Kidney (tissue), 14 donors: ENCODE results near the gene NTSR1. TPM values are rescaled to one million over a fixed set of nuclear protein-coding genes. Genes with fewer than 3 reads are reported as not detected.

Experiments used
- DNase-seq, 5 donors: peaks; one replicate each; pipeline ENCODE4 v3.0.0-alpha.2; 2013 to 2020
- FAIRE-seq: peaks from 2 replicates; lab custom pipeline; 2012; peaks lifted over from hg19 to GRCh38; lab: Jason Lieb, UNC
- H3K27ac ChIP-seq, 2 donors: one replicate each; pipeline ENCODE4 v1.7.0; 2013; ENCODE audit warnings: low read depth in 2 of 2, low read length in 2 of 2, inconsistent platforms in 1 of 2
- H3K27me3 ChIP-seq: one replicate; pipeline ENCODE4 v1.7.1; 2013; ENCODE audit warnings: low read length, inconsistent platforms; ENCODE audit not compliant: control insufficient read depth, insufficient read depth
- H3K36me3 ChIP-seq, 3 donors: one replicate each; pipeline versions ENCODE4 v1.7.0 to v1.7.1; 2013; ENCODE audit warnings: low read length in 3 of 3, control low read depth in 1 of 3, inconsistent platforms in 1 of 3; ENCODE audit not compliant: insufficient read depth in 3 of 3, control insufficient read depth in 2 of 3
- H3K4me1 ChIP-seq, 3 donors: one replicate each; pipeline versions ENCODE4 v1.7.0 to v1.7.1; 2013; ENCODE audit warnings: low read length in 3 of 3, inconsistent platforms in 1 of 3, low read depth in 1 of 3; ENCODE audit not compliant: control insufficient read depth in 2 of 3, insufficient read depth in 2 of 3
- H3K4me3 ChIP-seq, 3 donors: one replicate each; pipeline versions ENCODE4 v1.7.0 to v1.8.1; 2013; ENCODE audit warnings: low read length in 3 of 3, control low read depth in 1 of 3, inconsistent platforms in 1 of 3
- H3K9ac ChIP-seq, 3 donors: one replicate each; pipeline versions ENCODE4 v1.7.0 to v1.7.1; 2013; ENCODE audit warnings: low read length in 3 of 3, control low read depth in 1 of 3, inconsistent platforms in 1 of 3
- H3K9me3 ChIP-seq, 3 donors: one replicate each; pipeline versions ENCODE4 v1.7.0 to v1.7.1; 2013; ENCODE audit warnings: low read length in 3 of 3, control low read depth in 1 of 3, inconsistent platforms in 1 of 3; ENCODE audit not compliant: control insufficient read depth in 2 of 3, insufficient read depth in 1 of 3
- CTCF ChIP-seq: IDR thresholded peaks from 3 replicates; pipeline ENCODE4 v1.5.1; 2012; ENCODE audit warnings: mild to moderate bottlenecking, moderate library complexity, borderline replicate concordance; ENCODE audit not compliant: insufficient read depth; ENCODE audit errors: extremely low read depth
- intact Hi-C: fragments of 100-400 bp; cut with DNase I; formaldehyde crosslinking; loops from one replicate; pipeline ENCODE4 v1.11.1; 2022
- polyA plus RNA-seq: library from polyadenylated mRNA; stranded (reverse); fragments of 350-450 nt; fragmentation: Illumina TruSeq; extraction: RNeasy Lipid Tissue Mini Kit (QIAGEN cat#74804); gene quantifications from one replicate; pipeline ENCODE4 v1.2.3, GENCODE V29; 2014; ENCODE audit warnings: low read depth, low replicate concordance; ENCODE audit not compliant: insufficient read depth
- total RNA-seq: library from RNA; stranded (reverse); fragmentation: NEBNext Ultra II Directional; extraction: Animal tissue kit (Norgen Biotek cat#: 25700); gene quantifications from one replicate; pipeline ENCODE4 v1.2.1, GENCODE V29; 2021
- donor health status: control.
- donor health status: control.
- donor health status: control.
- donor health status: control.
- donor health status: control.
- donor health status: DM: yes; HTN: yes; CAD: no.
- donor health status: Normal renal cell carcinoma (clear cell type).

The NTSR1 gene
- total and polyA plus RNA-seq, 2 donors from 2014 or later, result 0.09 TPM; not detected in 1

GRCh38 chr20:62793757-62794006 is 85.0 kb downstream of the NTSR1 start:
- intact Hi-C loops, result no loop called here
- peaks cover 0 to 16% (median 8%) of the 10 kb centered on the region in 3 donors for H3K4me1 ChIP-seq

DNA sequence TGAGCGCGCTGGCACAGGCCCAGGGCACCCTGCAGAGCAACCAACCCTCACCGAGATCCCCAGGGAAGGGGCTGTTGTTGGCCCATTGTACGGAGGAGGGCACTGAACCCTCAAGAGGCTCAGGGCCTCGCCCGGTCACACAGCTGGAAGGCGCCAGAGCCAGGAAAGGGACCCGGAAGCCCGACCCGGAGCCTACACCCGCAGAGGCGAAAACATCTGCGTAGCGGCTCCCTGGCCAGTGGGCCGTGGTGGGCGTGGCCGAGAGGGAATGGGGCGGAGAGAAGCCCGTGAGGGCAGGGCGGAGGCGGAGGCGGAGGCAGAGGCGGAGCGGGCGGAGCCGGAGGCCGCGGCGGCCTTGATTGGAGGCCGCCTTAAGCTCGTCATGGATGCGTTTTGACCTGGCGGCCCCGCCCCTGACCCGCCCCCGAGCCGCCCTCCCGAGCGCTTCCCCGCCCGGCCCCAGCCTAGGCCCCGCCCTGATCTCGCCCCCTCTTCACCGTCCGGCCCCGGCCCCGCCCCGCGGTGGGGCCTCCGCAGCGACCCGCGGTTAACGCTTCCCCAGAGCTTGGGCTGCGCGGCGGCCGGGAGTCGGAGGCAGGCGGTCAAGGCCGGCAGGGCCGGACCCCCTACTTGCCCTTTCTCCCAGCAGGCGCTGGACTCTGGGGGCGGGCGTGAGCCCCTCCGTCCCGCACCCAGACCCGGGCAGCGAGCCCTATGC is 85.5 kb downstream of the NTSR1 start:
- no peak for TF ChIP-seq CTCF
- H3K4me1 ChIP-seq, result peaks cover 0 to 16% (median 8%) of the 10 kb centered on the region in 3 donors
- DNase-seq, result peak; percentile 96 to 99 (median 98)
- peak overlapping the region in 2 of 3 donors; percentile 51 to 72 for H3K4me3 ChIP-seq
- intact Hi-C loops, result no loop called here
- FAIRE-seq, result no peak
- peak overlapping the region; percentile 84 to 90 for H3K27ac ChIP-seq
- H3K36me3 ChIP-seq, result peaks cover 0 to 5% (median 4%) of the 10 kb centered on the region in 3 donors
- peak overlapping the region in 2 of 3 donors; percentile 11 to 58 for H3K9ac ChIP-seq
- no peaks in the 10 kb centered on the region for H3K9me3 ChIP-seq
- H3K27me3 ChIP-seq, result no peaks in the 10 kb centered on the region

More at GRCh38 chr20:62793757-62794006, 85.0 kb downstream of the NTSR1 start:
- no peak for TF ChIP-seq CTCF
- DNase-seq, result no peak
- Histone ChIP-seq H3K27ac (peak overlapping the region; percentile 64 to 84), H3K4me3 (peak overlapping the region in 2 of 3 donors; percentile 37 to 53), H3K9me3 (no peaks in the 10 kb centered on the region), H3K9ac (peak overlapping the region in 2 of 3 donors; percentile 11 to 53), H3K36me3 (peaks cover 0 to under 1% (median 0%) of the 10 kb centered on the region in 3 donors), H3K27me3 (no peaks in the 10 kb centered on the region)
- FAIRE-seq, result no peak

DNA sequence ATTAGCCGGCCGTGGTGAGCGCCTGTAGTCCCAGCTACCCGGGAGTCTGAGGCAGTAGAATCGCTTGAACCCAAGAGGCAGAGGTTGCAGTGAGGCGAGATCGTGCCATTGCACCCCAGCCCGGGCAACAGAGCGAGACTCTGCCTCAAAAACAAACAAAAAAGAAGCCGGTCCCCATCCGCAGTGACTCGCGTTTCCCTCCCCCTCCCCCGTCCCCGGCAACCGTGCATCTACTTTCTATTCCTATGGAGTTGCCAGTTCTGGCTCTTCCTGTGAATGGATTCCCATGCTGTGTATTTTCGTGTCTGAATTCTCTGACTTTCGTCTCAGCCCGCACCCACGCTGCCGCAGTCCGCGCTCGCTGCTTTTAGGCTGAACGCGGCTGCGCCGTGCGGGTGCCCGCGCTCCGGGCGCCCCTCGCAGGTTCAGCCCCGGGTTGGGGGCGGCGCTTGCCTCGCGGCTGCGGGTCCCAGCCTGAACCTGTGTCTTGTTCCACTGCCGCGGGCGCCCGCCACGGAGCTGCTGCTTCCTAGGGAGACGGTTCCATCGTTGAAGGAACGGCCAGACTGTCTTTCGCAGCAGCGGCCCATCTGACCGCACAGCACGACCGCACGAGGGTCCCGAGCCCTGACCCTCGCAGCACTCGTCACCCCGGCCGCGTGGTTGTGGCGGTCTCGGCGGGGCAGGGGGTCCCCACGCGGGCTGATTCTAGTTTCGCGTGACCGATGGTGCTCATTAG is 86.6 kb downstream of the NTSR1 start:
- Histone ChIP-seq H3K4me3 (peak overlapping the region; percentile 42 to 72 (median 51)), H3K4me1 (peaks cover 0 to 16% (median 8%) of the 10 kb centered on the region in 3 donors), H3K27me3 (no peaks in the 10 kb centered on the region), H3K27ac (peak overlapping the region; percentile 78 to 90), H3K9me3 (no peaks in the 10 kb centered on the region), H3K36me3 (peaks cover 0 to 8% (median 5%) of the 10 kb centered on the region in 3 donors), H3K9ac (peak overlapping the region; percentile 13 to 58 (median 49))
- TF ChIP-seq CTCF, result no peak
- peak in 3 of 5 donors; percentile 66 to 86 (median 78) for DNase-seq
- intact Hi-C loops, result no loop called here
- FAIRE-seq, result no peak
